ENCODE data around the gene RSBN1L.
"Not testable (repeated sequence)": the region's sequence is repeated elsewhere in the genome, so short reads cannot be mapped to it uniquely, and the experiment has no call there.

The RSBN1L gene

GRCh38 chr7:77710861-77711260 is 14.6 kb downstream of the RSBN1L start:
- no peak overlapping the region for H3K27ac ChIP-seq (ENCODE audit: low read length)
- H3K27me3 ChIP-seq (ENCODE audit: control insufficient read depth, insufficient read depth, low read length), result no peaks in the 10 kb centered on the region
- H3K4me3 ChIP-seq (ENCODE audit: low read length), result no peak overlapping the region
- no peaks in the 10 kb centered on the region for H3K9me3 ChIP-seq (ENCODE audit: control insufficient read depth, low read depth, low read length)
- no peak overlapping the region for H3K9ac ChIP-seq (ENCODE audit: low read length)
- H3K4me1 ChIP-seq (ENCODE audit: control insufficient read depth, low read depth, low read length), result no peaks in the 10 kb centered on the region
- no peaks in the 10 kb centered on the region for H3K36me3 ChIP-seq (ENCODE audit: control insufficient read depth, low read depth, low read length)

GRCh38 chr7:77714195-77714594 is 17.9 kb downstream of the RSBN1L start:
- H3K4me1 ChIP-seq (ENCODE audit: control insufficient read depth, low read depth, low read length), result no peaks in the 10 kb centered on the region
- H3K36me3 ChIP-seq (ENCODE audit: control insufficient read depth, low read depth, low read length), result no peaks in the 10 kb centered on the region
- H3K27ac ChIP-seq (ENCODE audit: low read length), result no peak overlapping the region
- H3K27me3 ChIP-seq (ENCODE audit: control insufficient read depth, insufficient read depth, low read length), result no peaks in the 10 kb centered on the region
- H3K4me3 ChIP-seq (ENCODE audit: low read length), result no peak overlapping the region
- no peak overlapping the region for H3K9ac ChIP-seq (ENCODE audit: low read length)
- H3K9me3 ChIP-seq (ENCODE audit: control insufficient read depth, low read depth, low read length), result no peaks in the 10 kb centered on the region

- not testable (repeated sequence) for H3K36me3 ChIP-seq (ENCODE audit: control insufficient read depth, low read depth, low read length); H3K27ac ChIP-seq (ENCODE audit: low read length); H3K4me3 ChIP-seq (ENCODE audit: low read length); H3K9me3 ChIP-seq (ENCODE audit: control insufficient read depth, low read depth, low read length); H3K4me1 ChIP-seq (ENCODE audit: control insufficient read depth, low read depth, low read length); H3K27me3 ChIP-seq (ENCODE audit: control insufficient read depth, insufficient read depth, low read length); H3K9ac ChIP-seq (ENCODE audit: low read length)
These were observed 18.7 kb downstream of the RSBN1L start for GRCh38 chr7:77714931-77715330.

GRCh38 chr7:77716804-77717203 is 20.5 kb downstream of the RSBN1L start:
- H3K4me1 ChIP-seq (ENCODE audit: control insufficient read depth, low read depth, low read length), result peaks cover 4% of the 10 kb centered on the region
- no peaks in the 10 kb centered on the region for H3K27me3 ChIP-seq (ENCODE audit: control insufficient read depth, insufficient read depth, low read length)
- no peaks in the 10 kb centered on the region for H3K9me3 ChIP-seq (ENCODE audit: control insufficient read depth, low read depth, low read length)
- no peaks in the 10 kb centered on the region for H3K36me3 ChIP-seq (ENCODE audit: control insufficient read depth, low read depth, low read length)
- no peak overlapping the region for H3K4me3 ChIP-seq (ENCODE audit: low read length)
- H3K9ac ChIP-seq (ENCODE audit: low read length), result no peak overlapping the region
- H3K27ac ChIP-seq (ENCODE audit: low read length), result no peak overlapping the region

- not testable (repeated sequence) for H3K27ac ChIP-seq (ENCODE audit: low read length); H3K4me1 ChIP-seq (ENCODE audit: control insufficient read depth, low read depth, low read length); H3K4me3 ChIP-seq (ENCODE audit: low read length); H3K9ac ChIP-seq (ENCODE audit: low read length); H3K27me3 ChIP-seq (ENCODE audit: control insufficient read depth, insufficient read depth, low read length); H3K9me3 ChIP-seq (ENCODE audit: control insufficient read depth, low read depth, low read length); H3K36me3 ChIP-seq (ENCODE audit: control insufficient read depth, low read depth, low read length)
These were observed 21.3 kb downstream of the RSBN1L start for GRCh38 chr7:77717566-77717965.

GRCh38 chr7:77727527-77727926 is 31.3 kb downstream of the RSBN1L start:
- no peaks in the 10 kb centered on the region for H3K36me3 ChIP-seq (ENCODE audit: control insufficient read depth, low read depth, low read length)
- peak overlapping the region; percentile 32 for H3K27ac ChIP-seq (ENCODE audit: low read length)
- H3K27me3 ChIP-seq (ENCODE audit: control insufficient read depth, insufficient read depth, low read length), result no peaks in the 10 kb centered on the region
- no peak overlapping the region for H3K4me3 ChIP-seq (ENCODE audit: low read length)
- no peaks in the 10 kb centered on the region for H3K9me3 ChIP-seq (ENCODE audit: control insufficient read depth, low read depth, low read length)
- peak overlapping the region; percentile 6 for H3K9ac ChIP-seq (ENCODE audit: low read length)
- peaks cover 24% of the 10 kb centered on the region for H3K4me1 ChIP-seq (ENCODE audit: control insufficient read depth, low read depth, low read length)

GRCh38 chr7:77727936-77728701 is 31.9 kb downstream of the RSBN1L start:
- no peaks in the 10 kb centered on the region for H3K36me3 ChIP-seq (ENCODE audit: control insufficient read depth, low read depth, low read length)
- H3K9me3 ChIP-seq (ENCODE audit: control insufficient read depth, low read depth, low read length), result no peaks in the 10 kb centered on the region
- H3K27ac ChIP-seq (ENCODE audit: low read length), result peak overlapping the region; percentile 32
- H3K9ac ChIP-seq (ENCODE audit: low read length), result peak overlapping the region; percentile 6
- no peaks in the 10 kb centered on the region for H3K27me3 ChIP-seq (ENCODE audit: control insufficient read depth, insufficient read depth, low read length)
- no peak overlapping the region for H3K4me3 ChIP-seq (ENCODE audit: low read length)
- peaks cover 24% of the 10 kb centered on the region for H3K4me1 ChIP-seq (ENCODE audit: control insufficient read depth, low read depth, low read length)

- Histone ChIP-seq H3K36me3 (ENCODE audit: control insufficient read depth, low read depth, low read length) (no peaks in the 10 kb centered on the region), H3K9me3 (ENCODE audit: control insufficient read depth, low read depth, low read length) (no peaks in the 10 kb centered on the region), H3K9ac (ENCODE audit: low read length) (no peak overlapping the region), H3K4me3 (ENCODE audit: low read length) (no peak overlapping the region), H3K4me1 (ENCODE audit: control insufficient read depth, low read depth, low read length) (peaks cover 24% of the 10 kb centered on the region), H3K27me3 (ENCODE audit: control insufficient read depth, insufficient read depth, low read length) (no peaks in the 10 kb centered on the region), H3K27ac (ENCODE audit: low read length) (no peak overlapping the region)
These were observed 33.5 kb downstream of the RSBN1L start for GRCh38 chr7:77729574-77730348.

GRCh38 chr7:77731716-77732115 is 35.5 kb downstream of the RSBN1L start:
- Histone ChIP-seq H3K9me3 (ENCODE audit: control insufficient read depth, low read depth, low read length) (no peaks in the 10 kb centered on the region), H3K4me1 (ENCODE audit: control insufficient read depth, low read depth, low read length) (peaks cover 24% of the 10 kb centered on the region), H3K4me3 (ENCODE audit: low read length) (no peak overlapping the region), H3K36me3 (ENCODE audit: control insufficient read depth, low read depth, low read length) (no peaks in the 10 kb centered on the region), H3K27me3 (ENCODE audit: control insufficient read depth, insufficient read depth, low read length) (no peaks in the 10 kb centered on the region), H3K27ac (ENCODE audit: low read length) (no peak overlapping the region), H3K9ac (ENCODE audit: low read length) (no peak overlapping the region)

- peaks cover 5% of the 10 kb centered on the region for H3K36me3 ChIP-seq (ENCODE audit: control insufficient read depth, low read depth, low read length)
- peaks cover 6% of the 10 kb centered on the region for H3K4me1 ChIP-seq (ENCODE audit: control insufficient read depth, low read depth, low read length)
- no peaks in the 10 kb centered on the region for H3K27me3 ChIP-seq (ENCODE audit: control insufficient read depth, insufficient read depth, low read length)
- H3K9me3 ChIP-seq (ENCODE audit: control insufficient read depth, low read depth, low read length), result no peaks in the 10 kb centered on the region
- H3K9ac ChIP-seq (ENCODE audit: low read length), result no peak overlapping the region
- no peak overlapping the region for H3K27ac ChIP-seq (ENCODE audit: low read length)
- no peak overlapping the region for H3K4me3 ChIP-seq (ENCODE audit: low read length)
These were observed 38.6 kb downstream of the RSBN1L start for GRCh38 chr7:77734659-77735421.

- no peak overlapping the region for H3K9ac ChIP-seq (ENCODE audit: low read length)
- H3K4me3 ChIP-seq (ENCODE audit: low read length), result no peak overlapping the region
- H3K4me1 ChIP-seq (ENCODE audit: control insufficient read depth, low read depth, low read length), result peaks cover 2% of the 10 kb centered on the region
- H3K9me3 ChIP-seq (ENCODE audit: control insufficient read depth, low read depth, low read length), result no peaks in the 10 kb centered on the region
- peaks cover 5% of the 10 kb centered on the region for H3K36me3 ChIP-seq (ENCODE audit: control insufficient read depth, low read depth, low read length)
- no peaks in the 10 kb centered on the region for H3K27me3 ChIP-seq (ENCODE audit: control insufficient read depth, insufficient read depth, low read length)
- no peak overlapping the region for H3K27ac ChIP-seq (ENCODE audit: low read length)
These were observed 39.2 kb downstream of the RSBN1L start for GRCh38 chr7:77735457-77735856.

Measured in iPS-18a (cell line).